ENCODE data around the gene BEND5. TPM values are rescaled to one million over a fixed set of nuclear protein-coding genes. Genes with fewer than 3 reads are reported as not detected.

The BEND5 gene
- total RNA-seq, 4 donors from 2014 or later: 4.1 to 13.9 (median 8.1) TPM

DNA sequence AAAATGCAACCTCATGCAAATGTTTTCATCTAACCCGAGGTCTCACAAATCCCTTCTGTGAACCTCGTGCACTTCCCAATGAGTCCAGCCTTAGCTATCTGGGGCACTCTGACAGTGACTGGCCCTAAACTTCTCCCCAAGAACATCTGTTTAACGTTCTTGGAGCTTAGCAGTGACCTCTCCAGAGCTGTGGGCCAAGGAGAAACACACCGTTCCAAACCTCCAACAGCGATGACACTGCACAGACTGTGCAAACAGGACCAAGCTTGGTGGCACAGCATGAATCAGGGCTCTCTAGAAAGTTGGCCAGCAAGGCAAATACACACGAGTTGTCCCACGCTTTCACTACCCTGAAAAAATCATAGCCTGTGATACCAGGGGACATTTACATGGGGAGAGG is 15.8 kb downstream of the BEND5 start:
- DNase-seq: no peak
- Histone ChIP-seq H3K27me3 (no peaks in the 10 kb centered on the region), H3K36me3 (no peaks in the 10 kb centered on the region), H3K9me3 (no peaks in the 10 kb centered on the region), H3K4me1 (no peaks in the 10 kb centered on the region), H3K4me3 (no peak overlapping the region), H3K27ac (no peak overlapping the region)
- TF ChIP-seq POLR2A (IDR thresholded peaks at IDR 0.05): no peak
- TF ChIP-seq, protein P1, sequence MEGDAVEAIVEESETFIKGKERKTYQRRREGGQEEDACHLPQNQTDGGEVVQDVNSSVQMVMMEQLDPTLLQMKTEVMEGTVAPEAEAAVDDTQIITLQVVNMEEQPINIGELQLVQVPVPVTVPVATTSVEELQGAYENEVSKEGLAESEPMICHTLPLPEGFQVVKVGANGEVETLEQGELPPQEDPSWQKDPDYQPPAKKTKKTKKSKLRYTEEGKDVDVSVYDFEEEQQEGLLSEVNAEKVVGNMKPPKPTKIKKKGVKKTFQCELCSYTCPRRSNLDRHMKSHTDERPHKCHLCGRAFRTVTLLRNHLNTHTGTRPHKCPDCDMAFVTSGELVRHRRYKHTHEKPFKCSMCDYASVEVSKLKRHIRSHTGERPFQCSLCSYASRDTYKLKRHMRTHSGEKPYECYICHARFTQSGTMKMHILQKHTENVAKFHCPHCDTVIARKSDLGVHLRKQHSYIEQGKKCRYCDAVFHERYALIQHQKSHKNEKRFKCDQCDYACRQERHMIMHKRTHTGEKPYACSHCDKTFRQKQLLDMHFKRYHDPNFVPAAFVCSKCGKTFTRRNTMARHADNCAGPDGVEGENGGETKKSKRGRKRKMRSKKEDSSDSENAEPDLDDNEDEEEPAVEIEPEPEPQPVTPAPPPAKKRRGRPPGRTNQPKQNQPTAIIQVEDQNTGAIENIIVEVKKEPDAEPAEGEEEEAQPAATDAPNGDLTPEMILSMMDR (IDR thresholded peaks at IDR 0.05): no peak
- intact Hi-C loops (cut with DNase I; ENCODE audit: low total_unique reads): no loop called here

DNA sequence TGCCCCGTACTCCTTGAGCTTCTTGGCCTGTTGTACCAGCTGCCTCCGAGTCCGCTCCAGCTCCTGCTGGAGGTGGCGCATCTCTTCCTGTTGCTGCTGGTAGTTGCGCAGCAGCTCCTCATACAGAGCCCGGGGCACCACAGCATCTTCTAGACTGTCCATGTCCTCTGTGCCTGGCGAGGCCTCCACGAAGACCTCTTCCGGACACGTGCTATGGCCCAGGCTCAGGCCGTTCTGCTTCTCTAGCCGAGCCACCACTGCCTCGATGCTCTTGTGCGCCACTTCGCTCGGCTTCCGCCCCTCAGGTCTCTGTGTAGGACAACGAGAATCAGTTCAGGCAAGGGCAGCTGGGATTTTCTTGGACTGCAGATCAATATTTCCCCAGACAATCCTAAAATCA is 17.7 kb downstream of the BEND5 start:
- Histone ChIP-seq H3K36me3 (no peaks in the 10 kb centered on the region), H3K4me1 (no peaks in the 10 kb centered on the region), H3K9me3 (no peaks in the 10 kb centered on the region), H3K4me3 (no peak overlapping the region), H3K27ac (no peak overlapping the region), H3K27me3 (no peaks in the 10 kb centered on the region)
- TF ChIP-seq, protein P1 (IDR thresholded peaks at IDR 0.05): no peak
- no peak for TF ChIP-seq POLR2A (IDR thresholded peaks at IDR 0.05)
- intact Hi-C loops (cut with DNase I; ENCODE audit: low total_unique reads): no loop called here
- DNase-seq: no peak

DNA sequence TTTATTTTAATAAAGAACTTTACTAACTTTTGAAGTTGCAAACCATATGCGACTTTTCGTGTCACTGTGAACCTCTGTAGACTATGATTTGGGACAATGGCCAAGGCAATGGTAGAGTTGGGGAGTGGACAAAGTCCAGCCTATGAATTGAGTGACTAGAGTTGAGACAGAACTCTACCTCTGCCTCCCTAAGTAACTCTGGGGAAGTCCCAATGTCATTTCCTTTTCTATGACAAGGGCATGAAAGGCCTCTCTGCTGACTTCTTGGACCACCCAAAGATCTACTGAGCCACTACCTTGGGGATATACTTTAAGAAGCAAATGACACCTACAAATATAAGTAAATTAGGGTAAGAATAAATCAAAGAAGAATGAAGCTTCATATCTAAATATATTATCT is 19.3 kb downstream of the BEND5 start:
- no peaks in the 10 kb centered on the region for H3K9me3 ChIP-seq
- no peak for TF ChIP-seq POLR2A (IDR thresholded peaks at IDR 0.05)
- TF ChIP-seq, protein P1 (IDR thresholded peaks at IDR 0.05): no peak
- no peak for DNase-seq
- no peak overlapping the region for H3K27ac ChIP-seq
- H3K4me3 ChIP-seq: no peak overlapping the region
- intact Hi-C loops (cut with DNase I; ENCODE audit: low total_unique reads): no loop called here
- no peaks in the 10 kb centered on the region for H3K4me1 ChIP-seq
- H3K27me3 ChIP-seq: no peaks in the 10 kb centered on the region
- H3K36me3 ChIP-seq: no peaks in the 10 kb centered on the region

GRCh38 chr1:48756683-48757316 is 19.9 kb downstream of the BEND5 start:
- H3K9me3 ChIP-seq: no peaks in the 10 kb centered on the region
- no peaks in the 10 kb centered on the region for H3K36me3 ChIP-seq
- no peak for TF ChIP-seq POLR2A (IDR thresholded peaks at IDR 0.05)
- TF ChIP-seq, protein P1 (IDR thresholded peaks at IDR 0.05): no peak
- no peak overlapping the region for H3K4me3 ChIP-seq
- intact Hi-C loops (cut with DNase I; ENCODE audit: low total_unique reads): no loop called here
- no peaks in the 10 kb centered on the region for H3K27me3 ChIP-seq
- H3K27ac ChIP-seq: no peak overlapping the region
- no peaks in the 10 kb centered on the region for H3K4me1 ChIP-seq
- DNase-seq: no peak

DNA sequence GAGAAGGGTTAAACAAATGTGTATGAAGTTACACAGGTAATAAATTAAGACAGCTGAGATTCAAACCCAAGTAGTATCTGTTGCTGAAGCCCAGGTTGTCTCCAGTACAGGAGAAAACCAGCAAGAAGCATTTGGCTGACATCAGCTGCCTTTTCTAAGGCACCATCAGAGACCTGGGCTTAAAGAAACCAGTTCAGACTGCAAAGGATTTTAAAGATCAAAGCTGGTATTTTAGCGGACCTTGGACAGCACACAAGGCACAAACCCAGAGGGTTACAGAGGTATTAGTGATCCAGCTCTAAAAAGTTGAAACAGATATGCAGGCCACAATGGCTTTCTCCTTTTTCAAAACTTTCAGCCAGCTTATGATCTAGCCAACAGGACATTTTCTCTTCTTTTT is 23.4 kb downstream of the BEND5 start:
- no peak overlapping the region for H3K4me3 ChIP-seq
- TF ChIP-seq POLR2A (IDR thresholded peaks at IDR 0.05): no peak
- TF ChIP-seq, protein P1 (IDR thresholded peaks at IDR 0.05): no peak
- H3K9me3 ChIP-seq: no peaks in the 10 kb centered on the region
- H3K4me1 ChIP-seq: no peaks in the 10 kb centered on the region
- no peaks in the 10 kb centered on the region for H3K36me3 ChIP-seq
- no peak overlapping the region for H3K27ac ChIP-seq
- intact Hi-C loops (cut with DNase I; ENCODE audit: low total_unique reads): no loop called here
- no peaks in the 10 kb centered on the region for H3K27me3 ChIP-seq
- DNase-seq: no peak
